Gastroesophageal sphincter (tissue), 3 donors: ENCODE measurements around the gene CBX6.

Experiments
- POLR2A ChIP-seq, 2 donors: fragments of 450-650 bp; IDR thresholded peaks; one replicate each; pipeline ENCODE4 v1.6.1; 2017; ENCODE audit warnings: antibody characterized with exemption in 2 of 2, mild to moderate bottlenecking in 2 of 2, moderate library complexity in 1 of 2
- POLR2AphosphoS5 ChIP-seq: sonication (generic); formaldehyde crosslinking; IDR thresholded peaks from one replicate; pipeline ENCODE4 v1.6.1; 2017; ENCODE audit warnings: antibody characterized with exemption
- TF ChIP-seq, protein P1 (sequence below), 4 experiments: fragments of 200-600 bp in 2 of 4; fragments of 450-650 bp in 2 of 4; sonication (generic) in 1 of 4; IDR thresholded peaks; one replicate each; pipeline ENCODE4 v1.5.1; 2017 to 2019; ENCODE audit warnings: antibody characterized with exemption in 4 of 4, mild to moderate bottlenecking in 2 of 4, moderate library complexity in 2 of 4

DNA sequence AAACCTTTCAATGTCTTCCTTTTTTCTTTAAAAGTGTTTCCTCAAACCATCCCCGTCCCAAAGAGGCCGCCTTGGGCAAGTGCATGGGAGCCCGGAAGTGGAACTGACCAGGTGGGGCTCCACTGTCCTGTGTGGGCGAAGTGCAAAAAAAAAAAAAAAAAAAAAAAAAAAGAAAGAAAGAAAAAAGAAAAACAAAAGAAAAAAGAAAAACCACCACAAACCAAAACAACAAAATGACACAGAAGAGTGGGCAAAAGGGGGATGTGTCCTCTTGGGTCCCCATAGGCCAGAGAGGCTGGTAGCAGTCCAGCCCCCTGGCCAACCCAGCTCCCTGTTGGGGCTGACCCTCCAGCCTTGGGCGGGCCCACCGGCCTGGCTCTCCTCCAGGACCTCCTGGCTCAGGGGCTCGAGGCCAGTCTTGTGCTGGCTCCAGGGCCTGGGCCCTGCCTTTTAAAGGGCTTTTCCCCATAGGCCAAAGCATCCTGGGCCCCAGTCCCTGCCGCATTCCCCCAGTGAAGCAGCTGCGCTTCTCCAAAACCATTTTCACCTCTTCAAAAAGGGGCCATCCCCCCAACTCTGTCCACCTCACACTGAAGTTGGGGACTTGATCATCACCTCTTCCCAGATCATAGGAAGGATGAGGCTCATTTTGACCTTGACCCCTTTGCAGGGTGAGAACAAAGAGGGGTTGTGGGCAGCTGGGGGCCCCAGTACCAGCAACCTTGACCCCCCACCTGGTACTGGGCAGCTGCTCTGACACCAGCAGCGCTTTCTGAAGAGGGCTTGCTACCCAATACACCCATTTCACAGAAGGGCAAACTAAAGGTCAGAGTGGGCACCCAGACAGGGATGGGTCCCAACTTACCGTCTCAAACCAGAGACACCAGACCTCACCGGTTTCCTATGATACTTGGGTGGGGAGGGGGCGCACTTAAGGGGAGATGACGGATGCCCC lies 9.4 kb downstream of the CBX6 start:
- TF ChIP-seq, protein P1, sequence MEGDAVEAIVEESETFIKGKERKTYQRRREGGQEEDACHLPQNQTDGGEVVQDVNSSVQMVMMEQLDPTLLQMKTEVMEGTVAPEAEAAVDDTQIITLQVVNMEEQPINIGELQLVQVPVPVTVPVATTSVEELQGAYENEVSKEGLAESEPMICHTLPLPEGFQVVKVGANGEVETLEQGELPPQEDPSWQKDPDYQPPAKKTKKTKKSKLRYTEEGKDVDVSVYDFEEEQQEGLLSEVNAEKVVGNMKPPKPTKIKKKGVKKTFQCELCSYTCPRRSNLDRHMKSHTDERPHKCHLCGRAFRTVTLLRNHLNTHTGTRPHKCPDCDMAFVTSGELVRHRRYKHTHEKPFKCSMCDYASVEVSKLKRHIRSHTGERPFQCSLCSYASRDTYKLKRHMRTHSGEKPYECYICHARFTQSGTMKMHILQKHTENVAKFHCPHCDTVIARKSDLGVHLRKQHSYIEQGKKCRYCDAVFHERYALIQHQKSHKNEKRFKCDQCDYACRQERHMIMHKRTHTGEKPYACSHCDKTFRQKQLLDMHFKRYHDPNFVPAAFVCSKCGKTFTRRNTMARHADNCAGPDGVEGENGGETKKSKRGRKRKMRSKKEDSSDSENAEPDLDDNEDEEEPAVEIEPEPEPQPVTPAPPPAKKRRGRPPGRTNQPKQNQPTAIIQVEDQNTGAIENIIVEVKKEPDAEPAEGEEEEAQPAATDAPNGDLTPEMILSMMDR (IDR thresholded peaks at IDR 0.05), result no peak
- TF ChIP-seq POLR2AphosphoS5 (no peak), POLR2A (IDR thresholded peaks at IDR 0.05) (no peak)
